HUES64 (cell line): ENCODE measurements around the gene NKPD1.
"Not testable (repeated sequence)": the region's sequence is repeated elsewhere in the genome, so short reads cannot be mapped to it uniquely, and the experiment has no call there.

Experiments used
- H3K27ac ChIP-seq: 2 replicates; pipeline ENCODE4 v1.7.0; 2013; ENCODE audit warnings: low read depth, low read length, inconsistent platforms
- H3K27me3 ChIP-seq: 2 replicates; pipeline ENCODE4 v1.6.1; 2013; ENCODE audit warnings: mild to moderate bottlenecking, low read length; ENCODE audit not compliant: insufficient read depth
- H3K36me3 ChIP-seq: 2 replicates; pipeline ENCODE4 v1.6.1; 2013; ENCODE audit warnings: mild to moderate bottlenecking, low read length; ENCODE audit not compliant: insufficient read depth
- H3K4me1 ChIP-seq: 2 replicates; pipeline ENCODE4 v1.6.1; 2013; ENCODE audit warnings: mild to moderate bottlenecking, low read length, moderate library complexity; ENCODE audit not compliant: insufficient read depth
- H3K4me3 ChIP-seq: 2 replicates; pipeline ENCODE4 v1.5.1; 2013; ENCODE audit warnings: mild to moderate bottlenecking, low read length, moderate library complexity
- H3K9ac ChIP-seq: 2 replicates; pipeline ENCODE4 v1.6.1; 2013; ENCODE audit warnings: mild to moderate bottlenecking, low read depth, low read length
- H3K9me3 ChIP-seq: 2 replicates; pipeline ENCODE4 v1.6.1; 2013; ENCODE audit warnings: low read depth, low read length; ENCODE audit not compliant: insufficient read depth
- WGBS: fragments of 150-250, 120-280 bp; methylation state at CpG from one replicate; pipeline ENCODE4 v1.1.7; 2013; ENCODE audit warnings: missing lambda C conversion rate; 5-methylcytosine and 5-hydroxymethylcytosine counted together

The NKPD1 gene

DNA sequence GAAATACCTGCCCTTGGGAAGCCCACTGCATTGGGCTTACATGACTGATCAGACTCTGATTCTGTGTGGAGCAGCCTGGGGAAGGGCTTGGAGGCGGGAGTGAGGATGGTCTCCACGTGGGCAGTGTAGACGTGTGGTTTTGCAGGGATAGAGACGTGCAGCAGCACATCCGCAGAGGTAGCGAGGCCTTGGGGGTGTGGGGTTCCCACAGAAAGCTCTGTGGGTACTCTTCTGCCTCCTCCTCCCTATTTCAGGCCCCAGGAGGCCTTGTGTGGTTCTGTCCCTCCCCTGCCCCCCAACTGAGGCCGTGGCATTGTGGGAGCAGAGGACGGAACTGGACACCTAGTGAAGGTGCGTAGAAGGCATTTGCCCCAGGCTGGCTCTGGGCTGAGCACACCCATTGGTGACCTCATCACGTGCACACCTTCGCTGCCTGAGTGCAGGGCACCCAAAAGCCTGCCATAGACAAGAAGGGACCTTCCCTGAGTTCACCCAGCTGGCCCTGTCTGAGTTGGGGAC, 38.9 kb downstream of the NKPD1 start:
- Histone ChIP-seq H3K27ac (no peak overlapping the region), H3K9me3 (no peaks in the 10 kb centered on the region), H3K9ac (no peak overlapping the region), H3K4me3 (no peak overlapping the region), H3K4me1 (0 out of 2 replicates have a peak, but pooled peaks cover 3% of the 10 kb centered on the region), H3K36me3 (no peaks in the 10 kb centered on the region), H3K27me3 (no peaks in the 10 kb centered on the region)
- 92% methylated on average over 11 of the region's 11 CpGs for WGBS

DNA sequence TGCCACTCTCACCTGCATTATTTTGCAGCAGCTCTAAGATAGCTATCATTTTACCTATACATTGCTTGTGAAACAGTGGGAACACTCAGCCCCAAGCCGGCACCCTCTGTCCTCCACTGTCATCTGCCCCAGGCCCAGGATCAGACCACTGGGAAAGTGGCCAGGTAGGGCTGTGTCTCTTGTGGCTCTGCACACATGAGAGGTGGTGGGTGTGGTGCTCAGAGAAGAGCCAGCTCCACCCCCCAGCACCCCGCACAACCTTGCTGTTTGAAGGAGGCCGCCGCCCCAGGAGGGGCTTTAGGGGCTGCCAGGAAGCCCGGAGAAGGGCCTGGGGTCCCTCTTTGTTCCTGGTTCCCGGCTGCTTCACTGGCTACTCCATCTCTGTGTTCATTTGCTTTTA, 41.2 kb downstream of the NKPD1 start:
- Histone ChIP-seq H3K9me3 (no peaks in the 10 kb centered on the region), H3K4me3 (no peak overlapping the region), H3K36me3 (no peaks in the 10 kb centered on the region), H3K9ac (no peak overlapping the region), H3K27ac (no peak overlapping the region), H3K27me3 (no peaks in the 10 kb centered on the region), H3K4me1 (0 out of 2 replicates have a peak, but pooled peaks cover 3% of the 10 kb centered on the region)
- 98% methylated on average over 6 of the region's 6 CpGs for WGBS

- H3K27ac ChIP-seq, H3K36me3 ChIP-seq, H3K27me3 ChIP-seq, H3K9me3 ChIP-seq, H3K9ac ChIP-seq, H3K4me1 ChIP-seq, H3K4me3 ChIP-seq: not testable (repeated sequence)
- 88% methylated on average over 18 of the region's 18 CpGs for WGBS
These were observed 42.0 kb downstream of the NKPD1 start for GRCh38 chr19:45118591-45119355.

- Histone ChIP-seq H3K27me3 (no peaks in the 10 kb centered on the region), H3K9me3 (no peaks in the 10 kb centered on the region), H3K9ac (no peak overlapping the region), H3K27ac (no peak overlapping the region), H3K4me1 (0 out of 2 replicates have a peak, but pooled peaks cover 3% of the 10 kb centered on the region), H3K4me3 (no peak overlapping the region), H3K36me3 (no peaks in the 10 kb centered on the region)
- 87% methylated on average over 5 of the region's 5 CpGs for WGBS
These were observed 42.7 kb downstream of the NKPD1 start for GRCh38 chr19:45118106-45118505.

- Histone ChIP-seq H3K9ac (no peak overlapping the region), H3K27ac (no peak overlapping the region; the same call in 1 of the 2 replicates), H3K36me3 (no peaks in the 10 kb centered on the region)
These were observed 43.1 kb downstream of the NKPD1 start for GRCh38 chr19:45117671-45118070.

GRCh38 chr19:45117167-45117594, 43.6 kb downstream of the NKPD1 start:
- Histone ChIP-seq H3K9me3 (no peaks in the 10 kb centered on the region), H3K27me3 (no peaks in the 10 kb centered on the region), H3K4me1 (0 out of 2 replicates have a peak, but pooled peaks cover 3% of the 10 kb centered on the region), H3K36me3 (no peaks in the 10 kb centered on the region), H3K4me3 (no peak overlapping the region), H3K27ac (no peak overlapping the region; the same call in 1 of the 2 replicates), H3K9ac (no peak overlapping the region)
- WGBS = 71% methylated on average over 16 of the region's 16 CpGs

More at GRCh38 chr19:45117671-45118070, 43.1 kb downstream of the NKPD1 start:
- Histone ChIP-seq H3K27me3 (no peaks in the 10 kb centered on the region), H3K4me1 (0 out of 2 replicates have a peak, but pooled peaks cover 3% of the 10 kb centered on the region), H3K4me3 (no peak overlapping the region), H3K9me3 (no peaks in the 10 kb centered on the region)
- WGBS = 90% methylated on average over 12 of the region's 12 CpGs

DNA sequence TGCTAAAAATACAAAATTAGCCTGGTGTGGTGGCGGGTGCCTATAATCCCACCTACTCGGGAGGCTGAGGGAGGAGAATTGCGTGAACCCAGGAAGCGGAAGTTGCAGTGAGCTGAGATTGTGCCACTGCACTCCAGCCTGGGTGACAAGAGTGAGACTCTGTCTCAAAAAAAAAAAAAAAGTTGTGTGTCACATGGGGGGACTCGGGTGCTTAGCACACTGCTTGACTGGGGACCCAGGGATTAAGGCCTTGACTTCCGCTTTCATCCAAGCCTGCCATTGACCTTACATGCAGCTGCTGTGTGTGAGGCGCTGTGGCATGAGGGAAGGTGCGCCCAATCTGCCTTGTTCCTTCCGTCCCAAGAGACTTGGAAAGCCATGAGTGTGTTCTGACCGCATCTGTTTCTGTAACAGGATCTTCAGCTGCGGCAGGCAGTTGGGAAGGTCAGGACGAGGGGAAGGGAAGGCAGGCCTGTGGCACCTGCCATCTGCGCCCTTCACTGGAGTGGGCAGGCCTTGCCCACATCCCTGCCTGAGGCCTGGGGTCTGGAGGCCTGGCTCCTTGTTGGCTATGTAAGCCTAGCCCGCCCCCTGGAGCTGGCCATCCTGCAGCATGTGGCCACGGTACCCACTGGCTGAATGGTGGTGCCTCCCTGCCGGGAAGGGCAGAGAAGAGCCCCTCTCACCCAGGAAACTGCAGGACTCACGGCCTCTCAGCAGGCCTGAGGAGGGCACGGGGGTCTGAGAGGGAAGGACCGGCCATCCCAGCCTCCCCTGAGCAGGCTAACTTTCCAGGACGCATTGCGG, 44.8 kb downstream of the NKPD1 start:
- Histone ChIP-seq H3K9ac (no peak overlapping the region; the same call in 1 of the 2 replicates), H3K27ac (no peak overlapping the region), H3K27me3 (no peaks in the 10 kb centered on the region), H3K4me1 (0 out of 2 replicates have a peak, but pooled peaks cover 3% of the 10 kb centered on the region), H3K36me3 (no peaks in the 10 kb centered on the region), H3K9me3 (no peaks in the 10 kb centered on the region), H3K4me3 (no peak overlapping the region)
- WGBS = 92% methylated on average over 21 of the region's 21 CpGs

DNA sequence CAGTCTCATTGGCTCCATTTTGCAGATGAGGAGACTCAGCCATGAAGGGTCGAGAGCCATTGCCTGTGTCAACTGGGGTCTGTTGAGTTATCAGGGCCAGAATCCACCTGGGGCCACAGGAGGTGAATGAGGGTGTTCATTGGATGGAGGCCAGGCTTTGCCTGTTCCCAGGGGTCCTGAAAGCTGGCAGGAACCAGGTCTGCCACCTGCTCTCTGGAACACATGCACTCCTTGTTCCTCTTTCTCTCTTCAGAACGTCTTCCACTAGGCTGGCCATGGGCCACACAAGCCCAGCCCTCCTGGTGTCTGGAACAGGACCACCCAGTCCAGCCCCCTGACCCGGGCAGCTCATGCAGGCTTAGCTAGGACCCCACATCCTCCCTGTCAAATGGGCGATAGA, 46.7 kb downstream of the NKPD1 start:
- WGBS = 89% methylated on average over 4 of the region's 4 CpGs
- Histone ChIP-seq H3K4me1 (0 out of 2 replicates have a peak, but pooled peaks cover 3% of the 10 kb centered on the region), H3K27ac (no peak overlapping the region), H3K4me3 (no peak overlapping the region), H3K9ac (no peak overlapping the region), H3K36me3 (no peaks in the 10 kb centered on the region), H3K9me3 (no peaks in the 10 kb centered on the region), H3K27me3 (no peaks in the 10 kb centered on the region)

- no peak overlapping the region for H3K4me3 ChIP-seq
- no peaks in the 10 kb centered on the region for H3K27me3 ChIP-seq
- 75% methylated on average over 9 of the region's 9 CpGs for whole genome bisulfite sequencing
- no peaks in the 10 kb centered on the region for H3K9me3 ChIP-seq
- H3K27ac ChIP-seq = no peak overlapping the region
- no peaks in the 10 kb centered on the region for H3K36me3 ChIP-seq
- 0 out of 2 replicates have a peak, but pooled peaks cover 3% of the 10 kb centered on the region for H3K4me1 ChIP-seq
- no peak overlapping the region for H3K9ac ChIP-seq
These were observed 47.2 kb downstream of the NKPD1 start for GRCh38 chr19:45113628-45114027.

DNA sequence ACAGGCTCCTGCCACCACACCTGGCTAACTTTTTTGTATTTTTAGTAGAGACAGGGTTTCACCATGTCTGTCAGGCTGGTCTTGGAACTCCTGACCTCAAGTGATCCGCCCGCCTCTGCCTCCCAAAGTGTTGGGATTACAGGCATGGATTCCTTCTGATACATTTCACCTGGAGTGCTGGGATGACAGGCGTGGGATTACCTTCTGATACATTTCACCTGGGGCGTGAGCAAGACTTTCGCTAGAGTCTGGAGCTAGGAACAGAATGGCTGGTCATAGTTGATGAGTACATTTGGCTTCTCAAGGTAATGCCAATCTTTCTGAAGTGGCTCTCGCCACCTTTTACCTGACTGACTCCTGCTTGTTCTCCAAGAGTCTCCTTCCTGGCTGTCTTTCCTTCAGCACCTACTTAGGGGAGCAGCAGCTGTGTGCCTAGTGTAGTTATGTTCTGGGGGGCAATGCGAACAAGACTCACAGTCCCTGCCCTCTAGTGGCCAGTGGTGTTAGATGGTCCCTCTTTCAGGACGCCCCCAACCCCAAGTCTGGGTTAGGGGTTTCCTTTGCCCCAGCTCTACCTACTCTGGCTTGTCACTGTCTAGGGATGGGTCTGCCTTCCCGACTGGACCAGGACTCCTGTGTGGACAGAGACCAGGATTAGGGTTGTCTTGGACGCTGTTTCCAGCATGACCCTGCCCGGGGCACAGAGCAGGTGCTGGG, 48.5 kb downstream of the NKPD1 start:
- no peak overlapping the region for H3K4me3 ChIP-seq
- no peaks in the 10 kb centered on the region for H3K27me3 ChIP-seq
- H3K36me3 ChIP-seq = no peaks in the 10 kb centered on the region
- no peak overlapping the region for H3K27ac ChIP-seq
- H3K9me3 ChIP-seq = no peaks in the 10 kb centered on the region
- no peak overlapping the region for H3K9ac ChIP-seq
- H3K4me1 ChIP-seq = 0 out of 2 replicates have a peak, but pooled peaks cover under 1% of the 10 kb centered on the region
- 93% methylated on average over 11 of the region's 11 CpGs for WGBS
